GM12864 (cell line): ENCODE data around the gene RAB31.

ENCODE experiments used
- DNase-seq: peaks from one replicate; pipeline ENCODE4 v3.0.0-alpha.2; 2011; ENCODE audit warnings: low read depth
- H3K4me3 ChIP-seq: 2 replicates; pipeline ENCODE4 v1.5.1; 2011; ENCODE audit warnings: mild to moderate bottlenecking, low read depth, low read length, control low read depth
- TF ChIP-seq, protein P1 (sequence below): IDR thresholded peaks from 2 replicates; pipeline ENCODE4 v1.5.1; 2011; ENCODE audit warnings: low read depth, mild to moderate bottlenecking, moderate library complexity, low read length, control low read depth, inconsistent platforms; ENCODE audit errors: missing control alignments

The RAB31 gene

DNA sequence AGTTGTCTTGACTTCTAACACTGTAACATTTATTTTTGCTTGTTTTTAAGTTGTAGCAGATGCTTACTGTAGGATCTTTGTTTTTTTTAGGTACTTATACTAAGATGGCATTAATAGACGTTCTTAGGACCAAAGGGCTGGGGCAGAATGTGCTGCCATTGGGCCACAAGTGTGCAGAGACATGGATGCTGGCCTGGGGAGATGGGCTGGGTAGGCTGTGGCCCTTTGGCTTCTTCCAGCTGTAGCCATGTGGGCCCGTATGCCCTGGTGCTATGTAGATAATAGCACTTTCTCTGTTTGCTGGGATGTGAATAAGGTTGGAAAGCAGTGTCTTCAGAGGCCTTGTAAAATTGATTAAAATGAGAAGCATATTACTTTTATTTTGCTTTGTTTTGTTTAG, 18.8 kb downstream of the RAB31 start:
- DNase-seq = no peak
- TF ChIP-seq, protein P1, sequence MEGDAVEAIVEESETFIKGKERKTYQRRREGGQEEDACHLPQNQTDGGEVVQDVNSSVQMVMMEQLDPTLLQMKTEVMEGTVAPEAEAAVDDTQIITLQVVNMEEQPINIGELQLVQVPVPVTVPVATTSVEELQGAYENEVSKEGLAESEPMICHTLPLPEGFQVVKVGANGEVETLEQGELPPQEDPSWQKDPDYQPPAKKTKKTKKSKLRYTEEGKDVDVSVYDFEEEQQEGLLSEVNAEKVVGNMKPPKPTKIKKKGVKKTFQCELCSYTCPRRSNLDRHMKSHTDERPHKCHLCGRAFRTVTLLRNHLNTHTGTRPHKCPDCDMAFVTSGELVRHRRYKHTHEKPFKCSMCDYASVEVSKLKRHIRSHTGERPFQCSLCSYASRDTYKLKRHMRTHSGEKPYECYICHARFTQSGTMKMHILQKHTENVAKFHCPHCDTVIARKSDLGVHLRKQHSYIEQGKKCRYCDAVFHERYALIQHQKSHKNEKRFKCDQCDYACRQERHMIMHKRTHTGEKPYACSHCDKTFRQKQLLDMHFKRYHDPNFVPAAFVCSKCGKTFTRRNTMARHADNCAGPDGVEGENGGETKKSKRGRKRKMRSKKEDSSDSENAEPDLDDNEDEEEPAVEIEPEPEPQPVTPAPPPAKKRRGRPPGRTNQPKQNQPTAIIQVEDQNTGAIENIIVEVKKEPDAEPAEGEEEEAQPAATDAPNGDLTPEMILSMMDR = no peak
- no peak overlapping the region for H3K4me3 ChIP-seq

GRCh38 chr18:9730786-9731185, 22.7 kb downstream of the RAB31 start:
- TF ChIP-seq, protein P1 = no peak

DNA sequence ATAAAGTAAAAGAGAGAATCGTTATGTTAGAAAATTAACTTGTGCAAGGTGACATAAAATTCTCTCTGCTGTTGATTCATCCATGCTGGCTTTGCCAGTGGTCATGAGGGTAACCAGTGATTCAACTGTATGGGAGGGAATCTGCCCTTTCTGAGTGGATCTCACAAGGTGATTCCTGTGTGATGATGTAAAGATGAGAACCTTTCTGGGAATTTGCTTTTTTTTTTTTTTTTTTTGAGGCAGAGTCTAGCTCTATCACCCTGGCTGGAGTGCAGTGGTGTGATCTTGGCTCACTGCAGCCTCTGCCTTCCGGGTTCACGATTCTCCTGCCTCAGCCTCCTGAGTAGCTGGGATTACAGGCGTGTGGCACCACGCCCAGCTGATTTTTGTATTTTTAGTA, 23.3 kb downstream of the RAB31 start:
- no peak for DNase-seq
- TF ChIP-seq, protein P1 = no peak
- H3K4me3 ChIP-seq = no peak overlapping the region

More at GRCh38 chr18:9730786-9731185, 22.7 kb downstream of the RAB31 start:
- no peak overlapping the region for H3K4me3 ChIP-seq
- DNase-seq = no peak

DNA sequence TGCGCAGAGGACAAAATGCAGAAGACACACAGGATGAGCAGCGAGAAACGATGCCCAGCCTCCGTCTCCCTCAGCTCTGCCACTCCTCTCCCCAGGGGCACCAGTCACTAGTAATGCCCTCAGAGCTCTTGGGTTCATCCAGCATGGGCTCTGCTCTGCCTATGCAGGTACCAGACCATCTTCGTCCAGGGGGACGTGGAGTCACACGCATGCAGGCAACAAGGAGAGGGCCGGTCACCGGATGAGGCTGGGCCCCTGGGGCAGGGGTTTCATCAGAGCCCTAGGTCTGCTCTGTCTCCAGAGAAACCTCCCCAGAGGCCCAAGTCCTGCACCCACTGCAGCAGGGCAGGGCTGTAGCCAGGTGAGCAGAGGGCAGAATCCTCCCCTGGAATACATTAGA, 23.9 kb downstream of the RAB31 start:
- DNase-seq = no peak
- TF ChIP-seq, protein P1 = no peak

DNA sequence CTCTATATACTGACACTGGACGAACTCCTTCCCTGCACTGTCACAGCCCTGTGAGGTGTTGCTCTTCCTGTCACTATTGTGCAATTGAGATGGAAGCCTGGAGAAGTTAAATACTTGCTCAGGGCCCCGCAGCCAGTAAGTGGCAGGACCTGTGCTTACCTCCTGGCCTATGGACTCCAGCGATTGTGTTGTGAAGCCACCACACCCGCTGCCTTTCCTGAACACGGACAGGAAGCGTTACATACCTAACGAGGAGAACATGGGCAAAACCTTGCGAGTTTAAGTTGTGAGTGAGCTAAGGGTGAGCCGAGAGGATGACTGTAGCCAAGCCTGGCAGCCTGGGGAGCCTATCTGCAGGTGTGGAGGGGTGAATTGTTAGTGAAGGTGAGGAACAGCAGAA, 26.1 kb downstream of the RAB31 start:
- no peak overlapping the region for H3K4me3 ChIP-seq
- DNase-seq = no peak
- TF ChIP-seq, protein P1 = no peak

More for the DNA sequence above, 23.9 kb downstream of the RAB31 start:
- H3K4me3 ChIP-seq = no peak overlapping the region

DNA sequence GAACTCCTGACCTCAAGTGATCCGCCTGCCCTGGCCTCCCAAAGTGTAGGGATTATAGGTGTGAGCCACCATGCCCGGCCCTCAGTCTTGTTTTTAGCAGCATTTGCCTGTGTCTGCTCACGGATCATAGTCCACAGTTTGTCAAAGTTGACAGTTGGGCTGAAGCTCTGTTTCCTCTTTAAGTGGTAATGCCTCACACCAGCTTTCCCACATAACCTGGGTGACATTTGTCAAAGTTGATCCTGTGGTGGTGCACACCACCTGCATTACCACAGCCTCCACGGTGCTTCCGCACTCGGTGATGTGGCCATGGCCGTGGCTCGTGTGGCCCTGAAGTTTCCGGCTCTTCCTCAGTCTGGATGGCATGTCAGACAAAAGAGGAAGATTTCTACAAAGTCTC, 27.1 kb downstream of the RAB31 start:
- no peak overlapping the region for H3K4me3 ChIP-seq
- DNase-seq = no peak
- TF ChIP-seq, protein P1 = no peak

GRCh38 chr18:9735879-9736278, 27.8 kb downstream of the RAB31 start:
- TF ChIP-seq, protein P1 = no peak
- no peak for DNase-seq
- no peak overlapping the region for H3K4me3 ChIP-seq
